ENCODE results near the gene SKOR1.

The SKOR1 gene

DNA sequence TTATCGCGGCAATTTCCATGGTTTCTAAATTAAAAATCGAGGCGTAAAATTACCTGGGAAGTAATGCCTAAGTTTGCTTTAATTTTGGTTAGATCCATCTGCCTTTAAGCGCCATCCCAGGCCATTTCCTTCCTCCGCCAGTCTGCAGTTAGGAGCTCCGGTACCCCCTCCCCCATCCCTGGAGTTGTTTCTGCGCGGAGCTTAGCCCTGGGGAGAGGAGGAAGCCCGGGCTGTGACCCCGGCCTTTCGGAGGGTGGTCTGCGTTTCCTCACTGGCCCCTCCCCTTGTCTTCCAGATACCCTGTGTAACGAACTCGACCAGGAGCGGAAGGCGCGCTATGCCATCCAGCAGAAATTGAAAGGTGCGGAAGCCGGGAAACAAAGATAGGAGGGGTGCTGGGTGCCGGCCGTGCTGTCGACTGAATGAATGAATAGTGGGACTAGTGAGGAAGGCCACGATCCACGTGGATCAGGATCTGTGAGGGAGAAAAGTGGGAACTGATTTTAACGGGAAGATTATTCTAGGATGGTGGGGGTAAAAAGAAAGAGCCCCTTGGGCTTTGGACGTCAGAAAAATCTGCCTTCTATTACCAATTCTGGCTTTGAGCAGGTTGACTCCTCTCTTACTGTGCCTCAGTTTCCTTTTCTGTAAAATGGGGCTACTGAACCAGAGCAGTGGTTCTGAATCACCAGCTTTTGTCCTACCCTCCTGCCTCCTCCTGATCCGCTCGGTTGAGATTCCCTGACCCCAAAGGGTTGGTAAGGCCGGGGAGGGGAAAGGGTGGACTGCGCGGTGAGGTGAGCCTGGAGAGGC is 7.8 kb downstream of the SKOR1 start:
- DNase-seq: no peak

DNA sequence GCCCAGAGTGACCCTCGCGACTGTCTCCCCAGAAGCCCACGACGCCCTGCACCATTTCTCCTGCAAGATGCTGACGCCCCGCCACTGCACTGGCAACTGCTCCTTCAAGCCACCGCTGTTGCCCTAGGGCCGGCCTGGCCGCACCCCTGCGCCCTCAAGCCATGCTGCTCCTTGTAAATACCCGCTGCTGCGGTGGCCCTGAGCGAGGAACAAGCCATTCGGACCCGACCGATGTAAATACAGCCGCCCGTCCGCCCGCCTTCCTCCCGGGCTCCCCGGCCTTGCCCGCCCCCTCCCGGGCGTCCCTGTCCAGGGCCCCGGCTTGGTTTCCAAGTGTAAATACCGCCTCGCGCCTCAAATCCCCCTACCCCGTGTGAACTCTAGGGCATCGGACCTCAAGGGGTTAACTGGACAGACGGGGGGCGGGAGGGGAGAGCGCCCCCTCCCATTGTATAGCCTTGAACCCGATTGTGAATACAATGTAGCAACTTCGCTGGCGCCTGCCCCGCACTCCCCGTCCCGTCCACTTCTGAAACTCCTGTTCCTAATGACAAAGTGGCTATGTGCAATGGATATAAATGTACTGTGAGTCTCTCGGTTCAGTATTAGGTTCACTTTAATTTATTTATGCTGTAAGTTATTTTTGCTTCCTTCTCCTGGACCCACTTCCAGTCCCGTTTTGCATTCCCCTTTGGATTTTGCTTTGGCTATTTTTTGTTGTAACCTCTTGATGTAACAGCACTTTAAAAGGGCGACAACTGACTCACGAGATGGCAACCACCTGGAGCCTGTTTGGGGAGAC is 8.6 kb downstream of the SKOR1 start:
- peak; percentile 58 to 66 for DNase-seq

DNA sequence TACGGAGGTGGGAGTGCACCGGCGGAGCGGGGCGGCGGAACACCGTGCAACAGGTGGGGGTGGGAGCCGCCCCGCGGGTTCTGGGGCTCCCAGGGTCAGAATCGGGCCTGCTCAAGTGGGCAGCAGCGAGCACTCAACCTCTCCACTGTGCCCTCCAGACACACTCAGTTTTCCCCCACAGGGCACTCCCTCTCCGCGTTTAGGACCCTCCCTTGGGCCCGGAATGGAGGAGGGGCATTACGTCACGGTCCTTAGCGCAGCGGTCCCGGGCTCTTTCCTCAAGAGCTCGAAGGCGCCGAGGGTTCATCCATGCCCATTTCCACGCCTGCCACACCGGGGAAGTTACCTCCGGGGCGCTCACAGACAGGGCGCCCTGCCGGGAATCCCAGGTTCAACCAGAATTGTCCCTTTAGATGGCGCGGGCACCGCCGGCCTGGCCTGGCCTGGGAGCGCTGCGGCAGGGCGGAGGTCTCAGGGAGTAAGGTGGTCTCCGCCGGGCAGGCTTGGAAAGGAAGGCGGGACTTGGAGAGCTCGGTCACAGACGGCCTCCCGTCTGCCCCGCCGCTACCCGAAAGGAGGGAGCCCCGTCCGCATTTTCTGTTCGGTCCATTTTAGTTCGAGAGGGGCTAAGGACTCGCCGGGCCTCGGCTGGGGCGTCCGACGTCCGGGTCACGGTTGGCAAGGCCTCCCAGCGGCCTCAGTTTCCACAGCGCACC is 9.4 kb downstream of the SKOR1 start:
- DNase-seq: peak; percentile 38 to 47

DNA sequence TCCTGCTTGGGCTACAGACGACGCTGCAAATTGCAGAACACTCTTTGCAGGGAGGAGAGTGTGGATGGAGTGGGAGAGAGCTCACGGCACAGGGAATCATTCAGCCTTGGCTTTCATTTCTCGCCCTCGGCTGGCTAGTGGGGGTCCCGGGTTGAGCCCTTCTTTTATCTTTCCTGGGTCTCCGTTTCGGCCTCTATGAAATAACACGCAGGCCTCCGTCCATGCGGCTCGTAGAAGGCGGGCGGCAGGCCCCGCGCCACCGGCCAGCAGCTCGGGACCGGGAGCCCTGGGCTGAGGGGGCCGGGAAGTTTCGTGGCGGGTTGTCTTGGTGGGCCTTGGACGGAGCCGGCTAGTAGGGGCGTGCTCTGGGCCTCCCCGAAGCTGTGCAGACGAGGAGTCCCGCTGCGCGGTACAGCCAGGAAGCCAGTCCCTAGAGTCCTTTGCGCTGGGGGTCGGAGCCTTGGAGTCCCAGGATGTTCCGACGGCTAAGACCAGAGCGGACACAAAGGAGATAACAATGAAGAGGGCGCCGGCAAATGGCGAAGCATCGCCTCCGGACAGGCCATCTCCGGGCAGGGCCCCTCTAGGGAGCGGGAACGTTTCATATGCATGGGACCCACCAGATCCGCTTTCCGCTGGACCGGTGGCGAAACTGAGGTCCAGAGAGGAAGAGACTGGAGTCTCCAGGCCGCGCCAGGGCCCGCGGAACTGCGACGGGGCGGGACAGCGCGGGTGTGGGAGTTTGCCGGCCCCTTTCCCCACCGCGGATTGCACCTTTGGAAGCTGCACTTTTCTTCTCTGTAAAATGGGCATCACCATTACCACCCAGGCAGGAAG is 10.2 kb downstream of the SKOR1 start:
- peak; percentile 47 to 51 for DNase-seq

DNA sequence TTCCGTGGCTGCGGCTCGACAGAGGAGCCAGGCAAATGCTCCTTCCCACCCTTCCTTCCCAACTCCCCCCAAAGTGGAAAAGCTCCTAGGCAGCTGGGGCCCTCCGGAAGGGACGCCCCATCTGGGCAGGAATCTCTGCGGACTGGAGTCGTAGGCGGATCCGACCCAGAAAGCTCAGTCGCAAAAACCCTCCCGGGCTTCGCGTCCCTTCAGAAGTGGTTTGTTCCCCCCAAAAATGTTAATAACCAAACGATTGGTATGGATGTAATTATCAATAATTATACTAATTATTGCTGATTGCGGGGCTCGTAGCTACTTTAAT is 10.8 kb downstream of the SKOR1 start:
- DNase-seq: peak in 1 of 2 experiments; percentile 48

DNA sequence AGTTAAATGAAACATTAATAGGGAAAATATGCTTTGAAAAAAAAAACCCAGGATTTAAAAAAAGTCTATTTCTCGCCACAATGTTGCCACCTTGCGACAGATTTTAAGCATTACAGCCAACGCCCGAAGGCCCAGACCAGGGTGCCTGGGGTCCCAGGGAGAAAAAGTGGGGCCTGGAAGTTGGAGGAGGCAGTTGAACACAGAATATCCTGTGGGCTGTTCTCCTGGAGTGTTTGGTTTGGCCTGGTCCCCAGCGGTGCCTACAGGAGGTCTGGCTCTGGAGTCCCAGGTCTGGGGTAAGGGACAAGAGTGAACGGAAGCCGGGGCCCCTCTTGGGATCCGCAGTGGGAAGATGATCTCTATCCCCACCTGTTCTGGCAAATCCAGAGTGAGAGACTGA is 11.2 kb downstream of the SKOR1 start:
- DNase-seq: peak; percentile 66 to 70

DNA sequence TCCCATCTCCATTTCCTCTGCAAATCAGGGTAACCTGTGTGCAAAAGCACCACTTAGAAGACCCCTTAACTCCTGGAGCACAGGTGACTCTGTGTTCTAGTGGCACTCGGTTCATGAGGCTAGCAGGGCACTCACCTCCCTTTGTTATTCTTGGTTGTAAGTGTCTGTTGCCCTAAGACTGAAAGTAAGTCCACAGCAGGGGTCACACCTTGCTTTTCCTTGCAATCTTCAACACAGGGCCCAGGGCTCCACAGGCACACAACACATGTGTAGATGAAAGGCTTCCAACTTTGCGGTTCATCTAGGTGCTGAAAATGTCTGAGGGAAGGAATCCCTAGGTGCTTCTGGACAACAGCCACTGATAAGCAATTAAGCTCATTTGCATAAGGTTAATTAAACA is 11.6 kb downstream of the SKOR1 start:
- no peak for DNase-seq

DNA sequence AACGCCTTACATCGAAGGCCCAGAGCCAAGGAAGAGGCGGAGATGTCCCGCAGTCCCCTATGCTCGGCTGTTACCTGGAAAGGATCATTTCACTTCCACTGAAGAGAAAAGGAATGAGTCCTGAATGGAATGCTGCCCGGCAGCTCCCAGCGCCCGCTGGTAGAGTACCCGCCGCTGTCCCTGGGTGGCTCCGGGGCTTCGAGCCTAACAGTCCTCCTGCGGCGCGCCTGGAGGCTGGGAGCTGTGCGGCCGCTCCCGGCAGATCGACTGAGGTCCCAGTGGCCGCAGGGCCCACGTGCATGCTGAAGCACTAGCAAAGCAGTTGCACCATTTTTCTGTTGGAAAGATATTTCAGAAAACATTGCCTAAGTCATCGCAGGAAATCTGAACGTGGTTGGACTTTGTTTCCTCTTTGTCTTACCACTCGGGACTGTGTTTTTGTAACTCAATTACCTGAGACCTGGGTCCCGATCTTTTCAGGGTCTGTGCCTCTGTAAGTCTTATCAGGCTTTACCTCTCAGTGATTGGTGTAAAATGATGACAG is 13.6 kb downstream of the SKOR1 start:
- DNase-seq: no peak

DNA sequence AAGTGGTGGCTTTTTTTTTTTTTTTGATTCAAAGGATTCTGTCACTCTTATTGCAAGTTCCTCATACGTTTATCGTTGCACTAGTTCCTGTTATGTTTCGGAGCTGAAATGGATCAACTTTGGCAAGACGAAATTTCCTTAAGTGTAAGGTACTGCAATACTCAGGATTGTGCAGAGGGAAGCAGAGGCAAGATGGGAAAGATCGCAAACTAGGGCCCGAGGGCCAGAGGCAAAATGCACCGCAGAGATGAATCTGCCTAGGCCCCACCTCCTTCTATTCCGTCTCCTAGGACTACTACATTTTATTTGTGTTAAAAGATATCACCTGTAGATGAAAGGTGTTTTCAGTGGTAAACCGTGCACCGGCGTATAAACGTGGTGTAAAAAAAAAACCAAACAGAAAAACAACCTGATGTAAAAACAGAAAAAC is 14.2 kb downstream of the SKOR1 start:
- DNase-seq: peak; percentile 41 to 60

DNA sequence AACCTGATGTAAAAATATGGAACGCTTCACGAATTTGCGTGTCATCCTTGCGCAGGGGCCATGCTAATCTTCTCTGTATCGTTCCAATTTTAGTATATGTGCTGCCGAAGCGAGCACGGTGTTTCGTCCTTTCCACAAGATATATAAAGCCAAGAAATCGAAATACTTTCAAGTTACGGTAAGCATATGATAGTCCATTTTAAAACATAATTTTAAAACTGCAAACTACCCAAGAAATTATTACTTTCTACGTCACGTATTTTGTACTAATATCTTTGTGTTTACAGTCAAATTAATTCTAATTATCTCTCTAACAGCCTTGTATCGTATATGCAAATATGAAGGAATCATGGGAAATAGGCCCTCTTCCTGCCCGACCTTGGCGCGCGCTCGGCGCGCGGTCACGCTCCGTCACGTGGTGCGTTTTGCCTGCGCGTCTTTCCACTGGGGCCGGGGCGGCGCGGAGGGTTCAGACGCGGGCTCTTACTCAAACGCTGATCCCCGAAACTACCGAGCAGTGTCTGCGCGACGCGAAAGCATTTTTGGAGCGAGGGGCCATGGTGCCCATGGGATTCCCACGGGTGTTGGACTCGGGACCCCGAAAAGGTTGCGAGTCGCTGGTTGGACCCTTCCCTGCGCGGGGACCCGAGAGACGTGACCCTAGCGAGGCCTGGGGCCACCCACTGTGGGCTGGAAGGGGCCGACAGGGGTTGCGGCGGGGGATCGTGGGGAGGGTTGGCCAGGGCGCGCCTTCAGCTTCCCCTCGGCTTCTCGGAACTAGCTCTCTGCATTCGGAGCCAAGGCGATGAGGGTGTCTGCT is 14.8 kb downstream of the SKOR1 start, which contains the start of gene RNU6-1:
Gene RNU6-1, minus strand, starts transcription at position 117 of the 820 bp plus-strand sequence.
- DNase-seq: peak; percentile 95 to 97

DNA sequence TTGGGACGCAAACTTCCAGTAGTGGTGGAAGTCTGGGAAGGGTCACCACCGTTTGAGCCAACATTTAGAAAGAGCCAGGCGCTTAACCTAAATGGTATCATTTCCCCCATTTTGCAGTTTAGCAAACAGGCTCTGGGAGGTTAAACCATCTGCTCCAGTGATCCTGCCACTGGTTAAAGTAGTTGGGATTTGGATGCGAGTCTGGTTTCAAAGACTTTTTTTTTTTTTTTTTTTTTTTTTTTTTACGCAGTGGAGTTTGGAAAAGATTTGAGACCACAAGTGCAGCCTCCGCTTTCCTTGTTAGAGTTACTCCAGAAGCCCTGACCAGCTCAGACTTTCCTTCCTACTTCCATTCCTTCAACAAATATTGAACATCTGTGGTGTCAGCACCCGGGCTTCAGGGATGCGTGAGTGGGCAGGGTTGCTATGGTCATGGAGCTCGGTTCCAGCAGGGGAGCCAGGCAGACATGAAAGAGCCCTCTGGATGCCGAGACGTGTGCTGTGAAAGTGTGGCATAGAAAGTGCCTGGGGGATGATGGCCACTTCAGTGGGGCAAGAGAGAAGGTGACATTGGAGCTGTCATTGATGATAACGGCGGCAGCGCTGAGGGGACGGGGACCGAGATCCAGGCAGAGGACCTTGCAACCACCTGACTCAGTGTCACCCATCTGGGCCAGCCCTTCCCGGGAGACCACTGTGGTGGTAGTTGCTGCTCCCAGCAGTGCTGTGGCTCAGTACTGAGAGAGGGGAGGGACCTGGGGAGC is 15.6 kb downstream of the SKOR1 start:
- peak; percentile 39 to 46 for DNase-seq

DNA sequence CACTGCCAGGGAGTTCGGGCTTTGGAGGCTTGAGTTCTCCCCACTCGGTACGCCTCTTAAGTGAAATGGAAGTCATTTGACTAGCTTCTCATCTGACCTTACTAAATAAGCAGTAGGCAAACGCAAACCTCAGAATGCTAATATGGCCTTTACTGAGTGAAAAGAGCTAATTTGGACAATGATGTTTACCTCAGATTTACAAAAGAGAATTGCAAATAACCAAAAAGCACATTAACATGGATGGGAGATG is 16.1 kb downstream of the SKOR1 start:
- no peak for DNase-seq

DNA sequence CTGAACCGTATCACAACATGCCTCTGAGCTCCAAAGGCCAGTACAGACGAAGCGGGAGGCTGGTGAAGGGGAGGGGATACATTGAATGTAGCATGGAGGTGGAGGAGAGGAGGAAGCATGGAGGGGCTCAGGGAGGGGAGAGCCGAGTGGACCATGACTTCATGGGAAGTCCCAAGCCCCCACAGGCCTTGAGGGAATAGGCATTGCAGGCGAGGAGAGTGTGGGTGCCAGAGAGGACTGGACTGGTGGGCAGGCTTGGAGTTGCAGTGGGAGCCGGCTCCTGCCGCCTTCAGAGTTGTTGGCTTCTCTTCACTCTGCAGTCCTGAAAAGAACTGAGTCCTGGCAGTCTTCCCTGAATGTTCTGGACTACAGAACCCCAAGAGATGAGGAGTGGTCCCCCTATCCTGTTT is 17.8 kb downstream of the SKOR1 start:
- no peak for DNase-seq

DNA sequence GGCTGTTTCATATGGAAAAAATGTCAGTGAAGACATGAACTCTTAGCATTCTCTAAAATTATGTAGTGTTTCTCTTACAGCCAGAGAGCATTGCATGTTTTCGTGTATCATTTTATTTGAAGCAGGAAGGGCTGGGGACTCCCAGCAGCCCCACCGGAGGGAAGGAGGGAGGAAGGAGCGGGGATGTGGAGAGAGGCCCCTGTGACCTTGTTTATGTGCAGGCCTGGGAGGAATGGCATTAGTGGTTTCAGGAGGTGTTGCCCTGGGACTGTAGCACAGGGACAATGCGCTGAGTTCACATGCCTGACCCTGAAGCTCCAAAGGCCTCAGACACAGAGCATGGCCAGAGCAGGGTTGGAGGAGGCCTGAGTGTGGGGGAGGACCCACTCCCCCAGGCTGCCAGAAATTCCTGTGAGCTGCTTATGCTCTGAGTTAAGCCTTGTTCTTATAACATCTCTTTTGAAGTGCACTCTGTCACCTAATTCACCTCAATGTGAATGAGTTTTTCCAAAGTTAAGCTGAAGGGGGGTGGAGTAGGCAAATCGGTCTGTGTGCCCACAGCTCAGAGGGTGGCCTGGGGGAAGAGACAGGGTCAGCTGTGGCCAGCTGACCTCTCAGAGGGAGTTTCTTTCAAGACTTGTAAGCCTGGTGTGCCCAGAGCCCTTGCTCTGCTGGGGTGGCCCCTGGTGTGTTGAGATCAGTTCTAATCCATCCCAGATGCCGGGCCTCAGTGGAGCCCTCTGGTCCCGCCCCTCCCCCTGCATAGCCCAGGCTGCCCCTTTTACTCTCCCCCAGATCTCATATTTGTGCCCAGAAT is 18.5 kb downstream of the SKOR1 start:
- no peak for DNase-seq

DNA sequence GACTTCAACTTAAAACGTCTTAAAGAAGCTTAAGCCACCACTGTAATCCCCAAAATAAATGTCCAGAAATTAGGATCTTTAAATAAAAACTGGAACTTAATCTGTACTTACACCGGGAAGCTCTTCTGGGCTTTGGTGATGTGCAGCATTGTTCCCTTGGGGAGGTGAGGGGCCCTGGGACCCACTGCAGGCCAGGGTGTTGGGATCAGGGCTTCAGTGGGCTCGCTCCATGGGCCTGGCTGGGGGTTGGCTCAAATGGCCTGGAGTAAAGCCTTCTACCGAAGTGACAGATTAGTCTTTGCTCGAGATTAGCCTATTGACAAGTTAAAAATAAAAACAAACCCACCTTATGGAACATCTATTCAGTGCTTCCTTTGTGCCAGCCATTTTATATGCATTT is 20.7 kb downstream of the SKOR1 start:
- no peak for DNase-seq

DNA sequence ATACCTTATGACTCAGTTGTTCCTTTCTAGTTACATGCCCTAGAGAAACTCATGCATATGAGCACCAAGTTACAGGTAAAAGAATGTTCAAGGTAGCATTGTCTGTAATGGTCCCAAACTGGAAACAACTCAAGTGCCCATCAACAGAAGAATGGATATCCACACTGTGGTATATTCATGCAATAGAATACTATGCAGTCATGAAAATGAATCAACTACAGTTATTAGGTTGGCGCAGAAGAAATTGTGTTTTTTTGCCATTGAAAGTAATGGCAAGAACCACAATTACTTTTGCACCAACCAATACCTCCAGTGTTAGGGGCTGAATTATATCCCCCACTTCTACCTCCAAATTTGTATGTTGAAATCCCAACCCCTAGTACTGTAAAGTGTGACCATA is 24.2 kb downstream of the SKOR1 start:
- DNase-seq: no peak

DNA sequence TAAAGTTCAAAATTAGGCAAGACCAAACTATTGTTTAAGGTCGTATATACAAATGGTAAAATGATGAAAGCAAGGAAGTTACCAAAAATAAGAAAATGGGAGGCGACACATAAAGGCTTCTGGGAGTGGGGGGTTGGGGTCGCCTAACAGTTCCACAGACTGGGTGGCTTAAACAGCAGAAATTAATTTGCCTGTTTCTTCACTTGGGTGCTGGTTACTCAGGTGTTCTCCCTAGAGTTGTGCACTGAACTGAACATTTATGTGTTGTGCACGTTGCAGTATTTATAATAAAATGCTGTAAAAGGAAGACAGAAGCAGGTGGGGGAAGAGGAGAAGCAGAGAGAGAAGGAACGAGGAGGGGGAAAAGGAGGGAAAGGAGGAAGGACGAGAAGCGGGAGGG is 25.0 kb downstream of the SKOR1 start:
- no peak for DNase-seq

DNA sequence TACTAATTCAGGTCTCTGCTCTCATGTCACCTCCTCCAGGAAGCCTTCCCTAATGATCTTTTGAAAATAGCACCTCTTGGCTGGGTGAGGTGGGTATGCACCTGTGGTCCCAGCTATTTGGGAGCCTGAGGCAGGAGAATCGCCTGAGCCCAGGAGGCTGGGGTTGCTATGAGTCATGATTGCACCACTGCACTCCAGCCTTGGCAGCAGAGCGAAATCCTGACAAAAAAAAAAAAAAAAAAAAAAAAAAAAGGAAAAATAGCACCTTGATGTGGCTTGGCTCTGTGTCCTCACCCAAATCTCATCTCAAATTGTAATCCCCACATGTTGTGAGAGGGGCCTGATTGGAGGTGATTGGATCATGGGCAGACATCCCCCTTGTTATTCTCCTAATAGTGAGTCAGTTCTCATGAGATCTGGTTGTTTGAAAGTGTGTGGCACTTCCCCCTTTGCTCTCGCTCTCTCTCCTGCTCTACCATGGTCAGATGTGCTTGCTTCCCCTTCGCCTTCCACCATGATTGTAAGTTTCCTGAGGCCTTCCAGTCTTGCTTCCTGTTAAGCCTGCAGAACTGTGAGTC is 25.8 kb downstream of the SKOR1 start:
- DNase-seq: no peak

DNA sequence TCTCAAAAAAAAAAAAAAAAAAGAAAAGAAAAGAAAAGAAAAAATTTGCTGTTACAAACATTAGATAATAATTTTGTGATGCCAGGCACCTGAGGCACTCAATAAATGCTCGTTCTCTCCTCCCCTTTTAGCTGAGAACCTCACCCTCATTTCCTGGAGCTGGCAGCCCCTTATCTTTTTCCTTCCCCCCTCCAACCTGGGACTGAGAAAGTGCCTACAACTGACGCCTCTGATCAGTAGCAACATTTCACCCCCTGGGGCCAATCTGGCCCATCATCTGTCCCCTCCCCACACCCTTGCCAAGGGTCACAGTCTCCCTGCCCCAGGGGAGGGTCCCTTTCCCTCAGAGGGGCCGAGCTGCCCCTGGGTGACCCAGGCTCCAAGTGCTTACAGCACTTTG is 27.1 kb downstream of the SKOR1 start:
- no peak for DNase-seq

DNA sequence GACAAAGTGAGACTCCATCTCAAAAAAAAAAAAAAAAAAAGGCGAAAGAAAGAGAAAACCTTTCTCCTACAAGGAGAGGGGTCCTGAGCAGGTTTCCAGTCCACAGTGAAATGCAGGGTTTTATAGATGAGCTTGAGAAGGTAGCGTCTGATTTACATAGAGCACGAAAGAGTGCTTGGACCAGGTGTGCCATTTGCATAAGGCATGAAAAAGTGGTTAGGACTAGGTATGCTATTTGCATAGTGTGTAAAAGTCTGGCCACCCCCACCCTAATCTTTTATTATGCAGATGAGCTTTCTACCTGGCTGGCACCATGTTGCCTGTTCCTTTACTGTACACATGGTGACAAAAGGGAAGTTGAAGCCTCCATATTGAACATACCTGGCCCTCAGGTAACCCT is 28.1 kb downstream of the SKOR1 start:
- no peak for DNase-seq
